Cardiac muscle cell (in vitro differentiated cells and primary cell): ENCODE measurements around the gene PRRT2. TPM values are rescaled to one million over a fixed set of nuclear protein-coding genes. Genes with fewer than 3 reads are reported as not detected.
"Not testable (repeated sequence)": the region's sequence is repeated elsewhere in the genome, so short reads cannot be mapped to it uniquely, and the experiment has no call there.

ENCODE experiments used
- DNase-seq, 2 donors: peaks; one replicate each; pipeline versions ENCODE4 v3.0.0 to v3.0.0-alpha.2; 2010 to 2017; ENCODE audit warnings: low read depth in 1 of 2, low spot score in 1 of 2
- H3K27ac ChIP-seq: fragments of 200-600 bp; sonication (generic); 2 replicates; pipeline ENCODE4 v1.5.1; 2016
- H3K27me3 ChIP-seq: fragments of 200-600 bp; sonication (generic); 2 replicates; pipeline ENCODE4 v1.6.0; 2016; ENCODE audit warnings: control low read depth
- H3K36me3 ChIP-seq: fragments of 200-600 bp; sonication (generic); 2 replicates; pipeline ENCODE4 v1.5.1; 2016; ENCODE audit warnings: control low read depth
- H3K4me1 ChIP-seq: fragments of 200-600 bp; sonication (generic); 2 replicates; pipeline ENCODE4 v1.8.1; 2017; ENCODE audit warnings: low read depth, mild to moderate bottlenecking, mixed run types
- H3K4me3 ChIP-seq: fragments of 200-600 bp; sonication (generic); 2 replicates; pipeline ENCODE4 v1.5.1; 2016; ENCODE audit warnings: mild to moderate bottlenecking
- H3K9me3 ChIP-seq: fragments of 200-600 bp; sonication (generic); 2 replicates; pipeline ENCODE4 v1.5.1; 2017; ENCODE audit warnings: low read depth, mild to moderate bottlenecking, control low read depth
- polyA plus RNA-seq: library from polyadenylated mRNA; unstranded; fragments of >200 nt; fragmentation: Nextera tagmentation; extraction: Ambion mirVana; gene quantifications from 2 replicates; pipeline ENCODE4 v1.2.1, GENCODE V29; 2016
- total RNA-seq: library from RNA; depleted of rRNA; stranded (reverse); fragments of >200 nt; gene quantifications from 2 replicates; pipeline ENCODE4 v1.2.3, GENCODE V29; 2016
- TF ChIP-seq, protein P1 (sequence below): IDR thresholded peaks from 2 replicates; pipeline ENCODE4 v1.5.1; 2012; ENCODE audit warnings: low read depth, mild to moderate bottlenecking, low read length

Gene PRRT2
- total and polyA plus RNA-seq, 2 experiments from 2014 or later, result 19.3 to 19.7 TPM

DNA sequence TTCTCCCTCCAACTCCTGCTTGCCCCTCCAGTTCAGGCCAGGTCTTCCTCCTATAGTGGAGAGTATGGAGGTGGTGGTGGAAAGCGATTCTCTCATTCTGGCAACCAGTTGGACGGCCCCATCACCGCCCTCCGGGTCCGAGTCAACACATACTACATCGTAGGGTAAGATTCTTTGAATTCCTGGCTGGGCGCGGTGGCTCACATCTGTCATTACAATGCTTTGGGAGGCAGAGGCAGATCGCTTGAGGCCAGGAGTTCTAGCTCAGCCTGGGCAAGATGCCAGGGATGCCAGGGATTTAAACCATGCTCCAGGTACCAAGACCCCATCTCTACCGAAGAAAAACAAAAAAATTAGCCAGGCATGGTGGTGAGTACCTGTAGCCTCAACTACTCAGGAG lies 32.5 kb upstream of the PRRT2 start:
- TF ChIP-seq, protein P1, sequence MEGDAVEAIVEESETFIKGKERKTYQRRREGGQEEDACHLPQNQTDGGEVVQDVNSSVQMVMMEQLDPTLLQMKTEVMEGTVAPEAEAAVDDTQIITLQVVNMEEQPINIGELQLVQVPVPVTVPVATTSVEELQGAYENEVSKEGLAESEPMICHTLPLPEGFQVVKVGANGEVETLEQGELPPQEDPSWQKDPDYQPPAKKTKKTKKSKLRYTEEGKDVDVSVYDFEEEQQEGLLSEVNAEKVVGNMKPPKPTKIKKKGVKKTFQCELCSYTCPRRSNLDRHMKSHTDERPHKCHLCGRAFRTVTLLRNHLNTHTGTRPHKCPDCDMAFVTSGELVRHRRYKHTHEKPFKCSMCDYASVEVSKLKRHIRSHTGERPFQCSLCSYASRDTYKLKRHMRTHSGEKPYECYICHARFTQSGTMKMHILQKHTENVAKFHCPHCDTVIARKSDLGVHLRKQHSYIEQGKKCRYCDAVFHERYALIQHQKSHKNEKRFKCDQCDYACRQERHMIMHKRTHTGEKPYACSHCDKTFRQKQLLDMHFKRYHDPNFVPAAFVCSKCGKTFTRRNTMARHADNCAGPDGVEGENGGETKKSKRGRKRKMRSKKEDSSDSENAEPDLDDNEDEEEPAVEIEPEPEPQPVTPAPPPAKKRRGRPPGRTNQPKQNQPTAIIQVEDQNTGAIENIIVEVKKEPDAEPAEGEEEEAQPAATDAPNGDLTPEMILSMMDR, result no peak
- H3K27me3 ChIP-seq, result no peaks in the 10 kb centered on the region
- H3K4me1 ChIP-seq, result no peaks in the 10 kb centered on the region
- H3K27ac ChIP-seq, result no peak overlapping the region
- no peaks in the 10 kb centered on the region for H3K36me3 ChIP-seq
- no peaks in the 10 kb centered on the region for H3K9me3 ChIP-seq
- no peak for DNase-seq
- no peak overlapping the region for H3K4me3 ChIP-seq

DNA sequence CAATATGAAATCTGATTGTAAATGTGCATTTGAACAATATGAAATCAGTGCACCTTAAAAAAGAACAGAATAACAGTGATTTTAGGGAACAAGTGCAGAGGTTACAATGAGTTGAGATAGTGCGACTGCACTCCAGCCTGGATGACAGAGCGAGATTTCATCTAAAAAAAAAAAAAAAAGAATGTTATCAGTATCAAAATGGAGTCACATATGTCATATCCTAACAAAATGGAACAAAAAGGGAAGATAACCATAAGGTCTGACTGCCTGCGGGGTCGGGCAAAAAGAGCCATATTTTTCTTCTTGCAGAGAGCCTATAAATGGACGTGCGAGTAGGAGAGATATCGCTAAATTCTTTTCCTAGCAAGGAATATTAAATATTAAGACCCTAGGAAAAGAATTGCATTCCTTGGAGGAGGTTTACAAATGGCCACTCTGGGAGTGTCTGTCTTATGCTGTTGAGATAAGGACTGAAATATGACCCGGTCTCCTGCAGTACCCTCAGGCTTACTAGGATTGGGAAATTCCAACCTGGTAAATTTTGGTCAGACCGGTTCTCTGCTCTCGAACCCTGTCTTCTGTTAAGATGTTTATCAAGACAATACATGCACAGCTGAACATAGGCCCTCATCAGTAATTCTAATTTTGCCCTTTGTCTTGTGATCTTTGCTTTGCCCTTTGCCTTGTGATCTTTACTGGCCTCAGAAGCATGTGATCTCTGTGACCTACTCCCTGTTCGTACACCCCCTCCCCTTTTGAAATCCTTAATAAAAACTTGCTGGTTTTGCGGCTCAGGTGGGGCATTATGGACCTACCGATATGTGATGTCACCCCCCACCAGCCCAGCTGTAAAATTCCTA lies 28.7 kb upstream of the PRRT2 start:
- not testable (repeated sequence) for H3K9me3 ChIP-seq, H3K36me3 ChIP-seq, H3K4me3 ChIP-seq, DNase-seq, H3K4me1 ChIP-seq, H3K27me3 ChIP-seq, H3K27ac ChIP-seq

DNA sequence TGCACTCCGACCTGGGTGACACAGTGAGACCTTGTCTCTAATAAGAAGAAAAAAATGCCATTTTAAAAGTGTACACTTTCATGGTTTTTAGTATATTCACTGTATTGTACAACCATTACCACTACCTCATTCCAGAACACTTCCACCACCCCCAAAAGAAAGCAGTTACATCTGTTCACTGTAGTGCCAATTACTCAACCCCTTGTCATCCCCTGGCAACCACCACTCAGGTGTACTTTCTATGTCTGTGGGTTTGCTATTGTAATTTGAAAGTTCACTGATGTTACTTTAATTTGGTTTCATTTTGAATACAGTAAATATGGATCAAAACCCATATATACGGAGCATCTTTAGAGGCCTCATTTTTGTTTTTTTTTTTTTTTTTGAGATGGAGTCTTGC lies 27.8 kb upstream of the PRRT2 start:
- H3K36me3 ChIP-seq, result no peaks in the 10 kb centered on the region
- TF ChIP-seq, protein P1, result no peak
- H3K9me3 ChIP-seq, result no peaks in the 10 kb centered on the region
- H3K4me3 ChIP-seq, result no peak overlapping the region
- H3K27ac ChIP-seq, result no peak overlapping the region
- no peaks in the 10 kb centered on the region for H3K27me3 ChIP-seq
- H3K4me1 ChIP-seq, result no peaks in the 10 kb centered on the region
- no peak for DNase-seq

DNA sequence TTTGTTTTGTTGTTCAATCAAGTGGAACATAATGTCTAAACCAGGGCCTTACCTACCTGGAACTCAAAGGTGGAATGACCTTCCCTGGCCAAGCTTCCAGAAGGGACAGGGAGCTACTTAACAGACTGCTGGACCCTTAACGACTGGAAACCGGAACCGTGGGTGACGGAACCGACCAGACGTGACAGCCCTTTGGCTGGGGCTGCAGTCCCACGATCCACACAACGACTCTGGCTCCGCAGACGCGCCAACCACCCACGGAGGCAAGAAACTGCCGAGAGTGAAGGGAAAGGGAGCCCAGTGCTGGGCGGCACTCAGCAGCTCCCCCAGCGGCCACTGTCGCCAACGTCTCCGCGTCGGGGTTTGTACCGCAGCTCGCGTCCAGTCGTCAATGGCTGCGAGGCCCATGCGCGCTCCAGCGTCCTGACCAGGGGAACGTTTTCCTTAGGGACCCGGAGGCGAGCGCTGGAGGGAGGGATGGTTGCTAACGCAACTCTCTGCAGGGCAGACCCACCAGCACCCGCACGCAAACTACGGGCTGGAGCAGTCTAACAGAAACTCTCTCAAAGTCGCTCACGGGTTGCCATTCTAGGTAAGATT lies 27.0 kb upstream of the PRRT2 start:
- Histone ChIP-seq H3K27me3 (no peaks in the 10 kb centered on the region), H3K9me3 (no peaks in the 10 kb centered on the region), H3K4me1 (peaks cover 3% of the 10 kb centered on the region), H3K36me3 (no peaks in the 10 kb centered on the region), H3K4me3 (no peak overlapping the region), H3K27ac (no peak overlapping the region)
- peak; percentile 61 to 85 for DNase-seq
- TF ChIP-seq, protein P1, result peak; percentile 88

DNA sequence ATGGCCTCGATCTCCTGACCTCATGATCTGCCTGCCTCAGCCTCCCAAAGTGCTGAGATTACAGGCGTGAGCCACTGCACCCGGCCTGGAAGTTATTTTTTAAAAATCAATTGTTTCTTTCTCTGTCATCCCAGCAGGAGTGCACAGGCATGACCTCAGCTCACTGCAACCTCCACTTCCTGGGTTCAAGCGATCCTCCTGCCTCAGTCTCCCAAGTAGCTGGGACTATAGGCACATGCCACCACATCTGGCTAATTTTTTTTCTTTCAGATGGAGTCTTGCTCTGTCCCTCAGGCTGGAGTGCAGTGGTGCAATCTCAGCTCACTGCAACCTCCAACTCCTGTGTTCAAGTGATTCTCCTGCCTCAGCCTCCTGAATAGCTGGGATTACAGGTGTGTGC lies 24.8 kb upstream of the PRRT2 start:
- H3K27ac ChIP-seq, H3K36me3 ChIP-seq, H3K4me1 ChIP-seq, H3K4me3 ChIP-seq, H3K27me3 ChIP-seq, H3K9me3 ChIP-seq, DNase-seq: not testable (repeated sequence)

DNA sequence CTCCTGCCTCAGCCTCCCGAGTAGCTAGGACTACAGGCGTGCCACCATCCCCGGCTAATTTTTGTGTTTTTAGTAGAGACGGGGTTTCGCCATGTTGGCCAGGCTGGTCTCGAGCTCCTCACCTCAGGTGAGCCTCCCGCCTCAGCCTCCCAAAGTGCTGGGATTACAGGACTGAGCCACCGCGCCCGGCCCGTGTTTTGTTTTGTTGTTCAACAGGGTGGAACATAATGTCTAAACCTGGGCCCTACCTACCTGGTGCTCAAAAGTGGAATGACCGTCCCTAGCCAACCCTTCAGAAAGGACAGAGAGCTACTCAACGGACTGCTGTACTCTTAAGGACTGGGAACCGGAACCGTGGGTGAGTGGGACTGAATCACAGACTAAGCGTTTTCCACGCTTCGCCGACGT lies 22.2 kb upstream of the PRRT2 start:
- Histone ChIP-seq H3K9me3 (no peaks in the 10 kb centered on the region), H3K4me3 (peak overlapping the region; percentile 36), H3K4me1 (peaks cover 9% of the 10 kb centered on the region), H3K27ac (peak overlapping the region; percentile 87), H3K36me3 (no peaks in the 10 kb centered on the region), H3K27me3 (no peaks in the 10 kb centered on the region)
- no peak for DNase-seq
- TF ChIP-seq, protein P1, result no peak
